Measurements from ENCODE around the gene TAF1C. TPM values are rescaled to one million over a fixed set of nuclear protein-coding genes. Genes with fewer than 3 reads are reported as not detected.

TAF1C gene
- total and polyA plus RNA-seq, 9 of the 15 experiments (the other 6 are each of a cell fraction or from before 2014, with no cell fraction given) = 1.5 to 74.8 (median 21.0) TPM

- Histone ChIP-seq H3K4me3 (no peak overlapping the region), H3K9me1 (ENCODE audit: control insufficient read depth, insufficient read depth, low read length) (no peaks in the 10 kb centered on the region), H3K9me3 (replicated peaks; ENCODE audit: control insufficient read depth, insufficient read depth, low read depth, low read length) (no peaks in the 10 kb centered on the region), H3K27ac (ENCODE audit: extremely low read depth, low read depth, low read length) (no peak overlapping the region), H3K4me1 (replicated peaks in 1 of 2; ENCODE audit: control insufficient read depth in 2 of 2, insufficient read depth in 2 of 2, low read length in 2 of 2) (peaks cover 6 to 16% of the 10 kb centered on the region in 2 experiments; a peak in 4 of 5 replicates), H3K4me2 (ENCODE audit: insufficient read depth, low read length) (no peak overlapping the region), H4K20me1 (replicated peaks; ENCODE audit: control insufficient read depth, insufficient read depth, low read length) (no peaks in the 10 kb centered on the region), H2AFZ (ENCODE audit: low read depth, low read length) (no peak overlapping the region), H3K27me3 (ENCODE audit: control insufficient read depth in 2 of 2, insufficient read depth in 2 of 2, low read length in 2 of 2) (peaks cover 6 to 34% of the 10 kb centered on the region in 2 experiments; a peak in 4 of 5 replicates), H3K9ac (ENCODE audit: insufficient read depth in 1 of 2, low read depth in 2 of 2, low read length in 2 of 2) (peak overlapping the region in 1 of 2 experiments; percentile 77; a peak in 2 of 4 replicates), H3K36me3 (ENCODE audit: control insufficient read depth, insufficient read depth, low read length) (no peaks in the 10 kb centered on the region), H3K79me2 (ENCODE audit: control insufficient read depth, insufficient read depth, low read length) (no peaks in the 10 kb centered on the region)
- in situ Hi-C loops (cut with MboI) (no loop called here), intact Hi-C loops (cut with micrococcal nuclease) (no loop called here)
- TF ChIP-seq ZNF639 (CRISPR knock-in tag; conservative IDR thresholded peaks at IDR 0.05 in 1 of 2, IDR thresholded peaks at IDR 0.05 in 1 of 2) (no peak), CBFA2T2 (conservative IDR thresholded peaks at IDR 0.05) (peak; percentile 26; the same call in 1 of the 2 replicates), TAL1 (IDR thresholded peaks at IDR 0.05) (peak; percentile 31; the same call in 1 of the 2 replicates), CBFA2T3 (IDR thresholded peaks at IDR 0.05) (0 out of 2 replicates have a peak, but pooled peaks have one; percentile 29)
- CTCF ChIA-PET (ENCODE audit: low intra/inter-chr PET ratio) = no interaction called here
- ATAC-seq (peak; percentile 72), FAIRE-seq (no peak), DNase-seq (ENCODE audit: extremely low read depth in 1 of 4, low spot score in 3 of 4) (peak in 1 of 4 experiments; percentile 26)
- no TSS peak for BruUV-seq (replicated peaks)
- WGBS (ENCODE audit: insufficient coverage, low coverage, missing lambda C conversion rate) = 21% methylated on average over 8 of the region's 8 CpGs
- POLR2A ChIA-PET = interaction anchor here (0.6 to 1.1 kb wide), 6 partner anchors 8 to 765 kb away, joined by 3 to 5 read pairs (median 4); no protein-coding TSS in a partner anchor
Measured at GRCh38 chr16:84207879-84208278, 21.0 kb upstream of the TAF1C start.
